ENCODE measurements around the gene ATP7B.

The ATP7B gene

DNA sequence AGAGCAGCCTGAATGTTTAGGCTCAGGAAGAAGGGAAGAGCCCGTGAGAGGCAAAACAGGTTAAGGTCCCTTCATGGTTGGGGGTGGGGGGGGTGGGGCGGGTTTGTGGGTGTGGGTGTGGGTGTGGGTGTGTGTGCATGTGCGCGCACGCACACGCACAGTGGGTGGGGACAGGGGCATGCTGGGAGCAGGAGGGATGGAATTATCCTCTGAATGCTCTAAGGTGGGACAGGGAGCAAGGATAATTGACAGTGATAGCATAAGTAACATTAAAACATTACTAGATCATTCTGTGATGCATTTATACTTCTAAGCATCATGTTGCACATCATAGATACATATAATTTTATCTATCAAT lies 84.7 kb downstream of the ATP7B start:
- H3K9ac ChIP-seq (ENCODE audit: low read length in 5 of 5): no peak overlapping the region

DNA sequence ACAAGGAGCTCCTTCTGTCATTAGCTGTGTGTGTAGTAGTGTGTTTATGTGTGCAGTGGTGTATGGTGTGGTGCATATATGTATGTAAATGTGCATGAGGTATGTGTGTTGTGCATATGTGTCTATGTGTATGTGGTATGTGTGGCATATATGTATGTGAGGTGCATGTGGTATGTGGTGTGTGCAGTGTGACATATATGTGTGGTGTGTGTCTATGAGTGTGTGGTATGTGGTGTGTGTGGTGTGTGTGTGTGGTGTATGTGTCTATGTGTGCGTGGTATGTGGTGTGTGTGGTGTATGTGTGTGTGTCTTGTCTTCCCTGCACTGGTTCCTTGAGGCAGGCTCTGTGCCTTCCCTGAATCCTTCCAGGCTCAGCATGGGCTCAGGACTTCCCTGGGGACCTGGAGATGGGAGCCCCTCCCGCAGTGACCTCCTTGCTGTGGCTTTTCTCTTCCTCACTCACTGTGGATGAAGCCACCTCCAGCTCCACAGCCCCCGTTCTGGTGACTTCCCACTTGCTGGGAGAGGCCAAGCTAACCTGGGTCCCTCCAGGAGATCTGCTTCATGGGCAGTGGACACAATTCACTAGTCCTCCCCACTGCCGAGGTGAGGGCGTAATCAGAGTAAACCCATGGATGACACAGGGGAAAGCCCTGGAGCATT lies 85.3 kb downstream of the ATP7B start:
- no peaks in the 10 kb centered on the region for H3K4me1 ChIP-seq (ENCODE audit: control insufficient read depth in 5 of 5, insufficient read depth in 5 of 5, low read length in 5 of 5)

More for the DNA sequence above, 84.7 kb downstream of the ATP7B start:
- Histone ChIP-seq H3K27ac (ENCODE audit: low read depth, low read length) (no peak overlapping the region), H3K9me3 (ENCODE audit: control insufficient read depth in 5 of 5, low read length in 5 of 5) (no peaks in the 10 kb centered on the region), H3K36me3 (ENCODE audit: control insufficient read depth in 5 of 5, insufficient read depth in 5 of 5, low read length in 5 of 5) (peaks cover 0 to 14% (median 5%) of the 10 kb centered on the region in 5 donors), H3K4me1 (ENCODE audit: control insufficient read depth in 5 of 5, insufficient read depth in 5 of 5, low read length in 5 of 5) (no peaks in the 10 kb centered on the region), H3K27me3 (ENCODE audit: control insufficient read depth in 5 of 5, insufficient read depth in 4 of 5, low read length in 5 of 5) (no peaks in the 10 kb centered on the region), H3K4me3 (ENCODE audit: low read depth in 1 of 5, low read length in 5 of 5) (no peak overlapping the region)

DNA sequence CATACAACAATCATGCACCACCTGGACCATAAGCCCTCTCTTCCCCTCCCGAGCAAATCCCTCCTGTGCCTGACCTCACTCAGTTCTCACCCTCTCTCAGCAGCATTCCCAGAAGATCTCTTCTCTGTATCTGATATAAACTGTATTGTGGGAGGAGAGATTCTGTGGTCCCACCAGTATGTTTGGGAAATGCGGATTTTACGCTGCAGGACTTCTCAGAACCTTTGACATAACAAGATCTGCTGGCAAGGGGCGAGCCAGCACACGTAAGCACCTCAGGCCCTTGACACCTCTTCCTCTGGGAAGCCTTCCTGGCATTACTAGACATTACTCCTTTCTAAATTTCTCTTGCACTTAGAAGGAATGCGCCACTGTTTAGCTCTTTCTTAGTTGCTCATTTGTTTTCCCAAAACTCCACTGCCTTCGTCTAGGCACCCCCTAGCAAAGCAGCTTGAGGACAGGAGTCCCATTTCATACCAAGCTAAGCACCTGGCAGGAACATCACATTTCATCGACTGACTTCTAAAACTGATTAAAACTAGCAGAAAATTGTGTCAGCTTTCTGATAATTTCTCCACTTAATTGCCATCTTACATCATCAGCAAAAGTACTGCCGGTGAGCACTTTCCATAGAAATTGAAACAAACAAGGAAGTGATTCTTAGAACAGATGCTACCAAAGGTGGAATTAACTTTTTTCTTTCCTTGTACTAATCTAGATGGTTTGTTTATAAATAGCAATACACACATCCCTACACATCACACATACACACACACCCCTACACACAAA lies 86.3 kb downstream of the ATP7B start:
- Histone ChIP-seq H3K27me3 (ENCODE audit: control insufficient read depth in 5 of 5, insufficient read depth in 4 of 5, low read length in 5 of 5) (no peaks in the 10 kb centered on the region), H3K4me3 (ENCODE audit: low read depth in 1 of 5, low read length in 5 of 5) (no peak overlapping the region), H3K4me1 (ENCODE audit: control insufficient read depth in 5 of 5, insufficient read depth in 5 of 5, low read length in 5 of 5) (no peaks in the 10 kb centered on the region), H3K27ac (ENCODE audit: low read depth, low read length) (no peak overlapping the region), H3K9ac (ENCODE audit: low read length in 5 of 5) (no peak overlapping the region), H3K9me3 (ENCODE audit: control insufficient read depth in 5 of 5, low read length in 5 of 5) (no peaks in the 10 kb centered on the region), H3K36me3 (ENCODE audit: control insufficient read depth in 5 of 5, insufficient read depth in 5 of 5, low read length in 5 of 5) (peaks cover 0 to 14% (median 5%) of the 10 kb centered on the region in 5 donors)

More for the DNA sequence above, 85.3 kb downstream of the ATP7B start:
- no peaks in the 10 kb centered on the region for H3K27me3 ChIP-seq (ENCODE audit: control insufficient read depth in 5 of 5, insufficient read depth in 4 of 5, low read length in 5 of 5)
- H3K9me3 ChIP-seq (ENCODE audit: control insufficient read depth in 5 of 5, low read length in 5 of 5): no peaks in the 10 kb centered on the region
- H3K9ac ChIP-seq (ENCODE audit: low read length in 5 of 5): no peak overlapping the region
- H3K27ac ChIP-seq (ENCODE audit: low read depth, low read length): no peak overlapping the region
- H3K4me3 ChIP-seq (ENCODE audit: low read depth in 1 of 5, low read length in 5 of 5): no peak overlapping the region
- H3K36me3 ChIP-seq (ENCODE audit: control insufficient read depth in 5 of 5, insufficient read depth in 5 of 5, low read length in 5 of 5): peaks cover 0 to 14% (median 5%) of the 10 kb centered on the region in 5 donors

DNA sequence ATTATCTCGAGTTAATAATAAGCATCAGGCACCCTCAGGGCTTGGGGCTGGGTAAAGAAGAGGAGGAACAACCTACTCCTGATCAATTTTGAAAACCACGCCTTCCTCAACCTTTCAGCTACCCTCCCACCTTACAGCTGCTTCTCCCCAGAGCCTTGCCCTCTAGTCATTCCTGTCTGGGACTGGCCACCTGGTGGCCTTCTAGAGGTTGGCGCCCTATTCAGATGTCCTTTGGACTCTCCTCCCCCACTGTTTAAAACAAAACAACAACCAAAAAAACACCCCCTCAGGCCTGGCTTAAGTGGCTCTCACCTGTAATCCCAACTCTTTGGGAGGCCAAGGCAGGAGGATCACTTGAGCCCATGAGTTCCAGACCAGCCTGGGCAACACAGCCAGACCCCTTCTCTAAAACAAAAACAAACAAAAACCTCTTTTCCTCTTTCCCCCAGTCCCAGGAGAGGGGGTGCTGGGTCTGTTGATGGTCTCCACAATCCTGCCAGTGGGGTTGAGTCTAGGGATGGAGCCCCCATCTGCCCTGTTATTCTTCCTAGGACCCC lies 87.2 kb downstream of the ATP7B start:
- Histone ChIP-seq H3K27me3 (ENCODE audit: control insufficient read depth in 5 of 5, insufficient read depth in 4 of 5, low read length in 5 of 5) (no peaks in the 10 kb centered on the region), H3K9ac (ENCODE audit: low read length in 5 of 5) (no peak overlapping the region), H3K4me3 (ENCODE audit: low read depth in 1 of 5, low read length in 5 of 5) (no peak overlapping the region), H3K9me3 (ENCODE audit: control insufficient read depth in 5 of 5, low read length in 5 of 5) (no peaks in the 10 kb centered on the region), H3K4me1 (ENCODE audit: control insufficient read depth in 5 of 5, insufficient read depth in 5 of 5, low read length in 5 of 5) (no peaks in the 10 kb centered on the region), H3K36me3 (ENCODE audit: control insufficient read depth in 5 of 5, insufficient read depth in 5 of 5, low read length in 5 of 5) (peaks cover 0 to 11% (median 5%) of the 10 kb centered on the region in 5 donors), H3K27ac (ENCODE audit: low read depth, low read length) (no peak overlapping the region)

DNA sequence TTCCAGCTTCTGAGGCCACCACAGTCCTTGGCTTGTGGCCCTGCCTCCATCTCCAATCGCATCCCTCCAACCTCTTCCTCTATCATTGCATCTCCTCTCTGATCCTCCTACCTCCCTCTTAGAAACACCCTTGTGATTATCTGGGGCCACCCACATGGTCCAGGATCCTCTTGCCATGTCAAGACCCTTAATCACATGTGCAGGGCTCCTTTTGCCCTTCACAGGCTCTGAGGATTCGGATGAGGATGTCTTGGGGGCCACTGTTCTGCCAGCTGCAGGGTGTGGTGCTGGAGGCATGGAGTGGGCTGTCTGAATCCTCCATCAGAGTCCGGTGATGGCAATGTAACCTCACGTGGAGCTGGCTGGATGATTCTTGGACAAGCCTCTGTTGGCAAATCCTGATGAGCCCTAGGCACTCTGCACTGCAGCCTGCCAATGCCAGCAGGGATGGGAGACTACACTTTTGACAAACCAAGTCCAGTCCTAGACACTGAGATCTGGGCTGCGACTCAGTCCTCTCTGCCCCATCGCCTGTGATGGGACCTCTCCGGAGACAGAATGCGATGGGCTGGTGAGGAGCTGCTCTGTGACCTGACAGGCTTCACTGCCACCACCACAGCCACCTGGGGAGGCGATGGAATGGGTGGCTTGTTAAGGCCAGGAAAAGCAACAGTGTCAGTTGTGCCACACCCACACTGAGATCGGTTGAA lies 88.3 kb downstream of the ATP7B start:
- H3K36me3 ChIP-seq (ENCODE audit: control insufficient read depth in 5 of 5, insufficient read depth in 5 of 5, low read length in 5 of 5): peaks cover 0 to 11% (median 5%) of the 10 kb centered on the region in 5 donors
- no peaks in the 10 kb centered on the region for H3K27me3 ChIP-seq (ENCODE audit: control insufficient read depth in 5 of 5, insufficient read depth in 4 of 5, low read length in 5 of 5)
- no peak overlapping the region for H3K9ac ChIP-seq (ENCODE audit: low read length in 5 of 5)
- no peak overlapping the region for H3K4me3 ChIP-seq (ENCODE audit: low read depth in 1 of 5, low read length in 5 of 5)
- no peak overlapping the region for H3K27ac ChIP-seq (ENCODE audit: low read depth, low read length)
- no peaks in the 10 kb centered on the region for H3K4me1 ChIP-seq (ENCODE audit: control insufficient read depth in 5 of 5, insufficient read depth in 5 of 5, low read length in 5 of 5)
- no peaks in the 10 kb centered on the region for H3K9me3 ChIP-seq (ENCODE audit: control insufficient read depth in 5 of 5, low read length in 5 of 5)

DNA sequence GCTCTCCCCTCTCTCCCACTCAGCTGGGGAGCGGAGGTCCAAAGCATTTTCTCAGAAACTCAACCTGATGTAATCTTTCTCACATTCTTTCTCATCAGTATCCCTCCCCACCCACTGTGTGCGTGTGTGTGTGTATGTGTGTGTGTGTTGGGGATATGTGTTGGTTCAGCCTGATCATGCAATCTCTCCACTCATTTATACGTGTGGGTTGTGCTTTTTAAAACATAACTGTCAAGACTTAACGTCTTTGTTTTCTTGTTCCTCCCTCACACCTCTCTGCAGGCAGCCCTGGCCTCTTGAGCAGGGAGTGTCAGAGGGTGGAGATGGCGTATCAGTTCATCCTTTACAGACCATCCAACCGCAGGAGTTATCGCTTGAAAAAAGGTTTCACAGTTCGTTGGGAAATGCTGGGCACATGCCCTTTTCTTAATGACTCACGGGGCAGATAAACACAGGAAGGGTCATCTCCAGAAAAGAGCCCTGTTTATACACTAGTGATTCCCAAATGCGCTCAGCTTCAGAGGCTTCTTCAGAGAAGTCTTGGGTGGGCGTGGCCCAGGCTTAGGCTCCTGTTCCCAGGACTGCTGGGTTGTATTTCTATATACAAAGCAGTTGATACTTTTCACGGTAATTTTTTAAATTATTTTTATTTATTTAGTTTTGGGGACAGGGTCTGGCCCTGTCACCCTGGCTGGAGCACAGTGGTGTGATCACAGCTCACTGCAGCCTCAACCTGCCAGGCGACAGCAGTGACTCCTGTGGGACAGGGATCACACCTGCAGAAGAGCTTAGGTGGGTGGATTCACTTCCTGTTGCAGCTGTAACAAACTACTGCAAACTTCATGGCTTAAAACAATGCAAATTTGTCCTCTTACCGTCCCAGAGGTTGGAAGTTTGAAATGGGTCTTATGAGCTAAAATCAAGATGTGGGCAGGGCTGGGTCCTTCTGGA lies 89.2 kb downstream of the ATP7B start:
- Histone ChIP-seq H3K4me3 (ENCODE audit: low read depth in 1 of 5, low read length in 5 of 5) (no peak overlapping the region), H3K27me3 (ENCODE audit: control insufficient read depth in 5 of 5, insufficient read depth in 4 of 5, low read length in 5 of 5) (no peaks in the 10 kb centered on the region), H3K9ac (ENCODE audit: low read length in 5 of 5) (no peak overlapping the region), H3K36me3 (ENCODE audit: control insufficient read depth in 5 of 5, insufficient read depth in 5 of 5, low read length in 5 of 5) (peaks cover 0 to 11% (median 5%) of the 10 kb centered on the region in 5 donors), H3K9me3 (ENCODE audit: control insufficient read depth in 5 of 5, low read length in 5 of 5) (no peaks in the 10 kb centered on the region), H3K27ac (ENCODE audit: low read depth, low read length) (no peak overlapping the region), H3K4me1 (ENCODE audit: control insufficient read depth in 5 of 5, insufficient read depth in 5 of 5, low read length in 5 of 5) (no peaks in the 10 kb centered on the region)

DNA sequence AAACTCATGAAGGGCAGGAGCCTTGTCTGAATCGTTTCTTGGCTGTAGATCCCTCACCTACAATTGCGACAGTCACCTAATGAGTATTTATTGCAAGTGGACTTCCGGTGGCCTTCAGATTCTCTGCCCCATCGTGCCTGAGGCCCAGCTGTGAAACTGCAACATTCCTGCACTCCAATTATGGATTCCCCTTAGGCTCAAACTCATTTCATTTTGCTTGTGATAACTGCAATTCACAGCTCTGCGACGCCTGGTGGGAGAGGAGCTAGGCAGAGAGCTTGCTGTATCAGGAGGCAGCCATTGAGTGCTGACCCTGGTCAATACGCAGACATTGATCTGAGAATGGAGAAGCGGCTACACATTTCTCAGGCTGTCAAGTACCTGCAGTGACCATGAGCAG lies 90.5 kb downstream of the ATP7B start:
- Histone ChIP-seq H3K36me3 (ENCODE audit: control insufficient read depth in 5 of 5, insufficient read depth in 5 of 5, low read length in 5 of 5) (peaks cover 0 to 11% (median 3%) of the 10 kb centered on the region in 5 donors), H3K9ac (ENCODE audit: low read length in 5 of 5) (no peak overlapping the region)

DNA sequence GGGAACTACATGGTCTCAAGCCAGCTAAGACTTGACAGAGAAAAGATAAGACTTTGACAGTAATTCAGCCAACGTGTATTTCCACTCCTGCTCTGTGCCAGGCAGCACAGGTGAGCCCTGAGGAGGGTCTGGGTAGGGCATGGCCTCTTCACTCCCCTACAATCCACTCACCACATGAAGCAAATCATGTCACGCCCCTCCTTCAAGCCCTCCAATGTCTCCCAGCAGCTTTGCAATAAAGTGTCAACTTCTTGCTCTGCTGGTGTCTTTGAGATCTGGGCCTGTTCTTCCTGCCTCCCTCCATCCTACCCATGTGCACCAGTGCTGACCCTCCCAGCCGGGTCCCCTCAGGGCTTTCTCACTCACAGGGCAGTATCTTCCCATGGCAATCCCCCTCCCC lies 91.0 kb downstream of the ATP7B start:
- Histone ChIP-seq H3K27me3 (ENCODE audit: control insufficient read depth in 5 of 5, insufficient read depth in 4 of 5, low read length in 5 of 5) (no peaks in the 10 kb centered on the region), H3K4me3 (ENCODE audit: low read depth in 1 of 5, low read length in 5 of 5) (no peak overlapping the region), H3K9ac (ENCODE audit: low read length in 5 of 5) (no peak overlapping the region), H3K27ac (ENCODE audit: low read depth, low read length) (no peak overlapping the region), H3K36me3 (ENCODE audit: control insufficient read depth in 5 of 5, insufficient read depth in 5 of 5, low read length in 5 of 5) (peaks cover 0 to 11% (median 3%) of the 10 kb centered on the region in 5 donors), H3K4me1 (ENCODE audit: control insufficient read depth in 5 of 5, insufficient read depth in 5 of 5, low read length in 5 of 5) (no peaks in the 10 kb centered on the region), H3K9me3 (ENCODE audit: control insufficient read depth in 5 of 5, low read length in 5 of 5) (no peaks in the 10 kb centered on the region)

More for the DNA sequence above, 90.5 kb downstream of the ATP7B start:
- Histone ChIP-seq H3K4me3 (ENCODE audit: low read depth in 1 of 5, low read length in 5 of 5) (no peak overlapping the region), H3K4me1 (ENCODE audit: control insufficient read depth in 5 of 5, insufficient read depth in 5 of 5, low read length in 5 of 5) (no peaks in the 10 kb centered on the region), H3K27ac (ENCODE audit: low read depth, low read length) (no peak overlapping the region), H3K9me3 (ENCODE audit: control insufficient read depth in 5 of 5, low read length in 5 of 5) (no peaks in the 10 kb centered on the region), H3K27me3 (ENCODE audit: control insufficient read depth in 5 of 5, insufficient read depth in 4 of 5, low read length in 5 of 5) (no peaks in the 10 kb centered on the region)

DNA sequence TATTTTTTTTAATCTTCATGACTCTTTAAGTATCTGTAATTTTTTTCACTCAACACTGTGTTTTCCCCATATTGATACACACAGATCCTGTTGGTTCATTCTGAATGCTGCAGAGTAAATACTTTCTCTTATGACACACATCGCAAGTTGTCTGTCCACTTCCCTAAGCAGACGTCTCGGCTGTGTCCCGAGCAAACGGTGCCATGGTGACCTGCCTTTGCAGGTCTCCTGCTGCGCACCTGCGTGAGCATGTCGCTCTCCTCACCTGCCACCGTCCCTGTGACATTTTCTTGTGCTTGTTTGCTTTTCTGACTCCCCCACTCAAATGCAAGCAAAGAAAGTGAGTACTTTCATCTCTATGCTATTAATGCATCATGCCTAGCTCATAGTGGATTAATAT lies 91.7 kb downstream of the ATP7B start:
- Histone ChIP-seq H3K36me3 (ENCODE audit: control insufficient read depth in 5 of 5, insufficient read depth in 5 of 5, low read length in 5 of 5) (peaks cover 0 to 11% (median 3%) of the 10 kb centered on the region in 5 donors), H3K9ac (ENCODE audit: low read length in 5 of 5) (no peak overlapping the region), H3K27me3 (ENCODE audit: control insufficient read depth in 5 of 5, insufficient read depth in 4 of 5, low read length in 5 of 5) (no peaks in the 10 kb centered on the region), H3K4me1 (ENCODE audit: control insufficient read depth in 5 of 5, insufficient read depth in 5 of 5, low read length in 5 of 5) (no peaks in the 10 kb centered on the region), H3K4me3 (ENCODE audit: low read depth in 1 of 5, low read length in 5 of 5) (no peak overlapping the region), H3K27ac (ENCODE audit: low read depth, low read length) (no peak overlapping the region), H3K9me3 (ENCODE audit: control insufficient read depth in 5 of 5, low read length in 5 of 5) (no peaks in the 10 kb centered on the region)

Measured in subcutaneous abdominal adipose tissue (tissue), 5 donors.